NOMO-1 treated with dmso at 0.1 percent for 144 hours (cell line): Measurements from ENCODE around the gene SLC9B2.
"Not testable (repeated sequence)": the region's sequence is repeated elsewhere in the genome, so short reads cannot be mapped to it uniquely, and the experiment has no call there.

Source experiments
- DNase-seq: peaks from one replicate; lab custom pipeline; 2025; ENCODE audit not compliant: unreplicated experiment; lab: John Stamatoyannopoulos, UW

Gene SLC9B2

DNA sequence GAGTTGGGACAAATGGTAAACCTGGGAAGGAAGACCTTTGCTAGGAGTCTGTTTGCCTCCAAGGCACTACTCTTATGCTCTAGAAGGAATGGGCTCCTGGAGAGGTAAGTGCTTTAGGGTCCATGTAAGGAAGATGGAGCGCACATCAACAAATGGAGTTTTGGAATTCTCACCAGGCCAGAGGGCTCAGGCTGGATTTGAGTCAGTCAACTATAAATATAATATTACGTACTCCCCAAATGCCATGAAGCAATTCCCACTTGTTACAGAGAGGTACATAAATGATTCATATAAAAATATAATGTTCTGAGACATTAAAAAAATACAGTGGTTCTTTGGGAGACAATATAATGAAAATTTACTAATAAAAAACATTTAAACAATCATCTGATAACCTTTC lies 55.4 kb downstream of the SLC9B2 start:
- DNase-seq: no peak

GRCh38 chr4:103019308-103020124 lies 57.0 kb downstream of the SLC9B2 start, which contains the start of gene SLC9B1:
TSS of gene SLC9B1 (minus strand) at chr4:103019705. CDS start at chr4:102991711, 27,994 bp downstream.
- DNase-seq: peak; percentile 93

- no peak for DNase-seq
These were observed 57.9 kb downstream of the SLC9B2 start for GRCh38 chr4:103018391-103019307.

GRCh38 chr4:103012551-103012950 lies 64.0 kb downstream of the SLC9B2 start:
- DNase-seq: no peak

DNA sequence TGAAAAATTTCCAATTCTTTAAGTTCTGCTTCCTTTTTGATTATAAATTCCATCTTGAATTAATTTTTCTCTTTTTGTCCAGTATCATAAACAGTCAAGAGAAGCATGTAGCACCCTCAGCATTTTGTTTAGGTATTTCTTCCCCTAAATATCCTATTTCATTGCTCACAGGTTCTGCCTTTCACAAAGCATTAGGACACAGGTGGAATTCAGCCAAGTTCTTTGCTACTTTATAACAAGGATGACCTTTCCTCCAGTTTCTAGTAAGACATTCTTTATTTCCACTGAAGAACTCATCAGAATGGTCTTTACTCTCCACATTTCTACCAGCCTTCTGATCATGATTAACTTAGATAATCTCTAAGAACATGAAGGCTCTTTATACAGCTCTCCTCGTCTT lies 64.5 kb downstream of the SLC9B2 start:
- DNase-seq: no peak

DNA sequence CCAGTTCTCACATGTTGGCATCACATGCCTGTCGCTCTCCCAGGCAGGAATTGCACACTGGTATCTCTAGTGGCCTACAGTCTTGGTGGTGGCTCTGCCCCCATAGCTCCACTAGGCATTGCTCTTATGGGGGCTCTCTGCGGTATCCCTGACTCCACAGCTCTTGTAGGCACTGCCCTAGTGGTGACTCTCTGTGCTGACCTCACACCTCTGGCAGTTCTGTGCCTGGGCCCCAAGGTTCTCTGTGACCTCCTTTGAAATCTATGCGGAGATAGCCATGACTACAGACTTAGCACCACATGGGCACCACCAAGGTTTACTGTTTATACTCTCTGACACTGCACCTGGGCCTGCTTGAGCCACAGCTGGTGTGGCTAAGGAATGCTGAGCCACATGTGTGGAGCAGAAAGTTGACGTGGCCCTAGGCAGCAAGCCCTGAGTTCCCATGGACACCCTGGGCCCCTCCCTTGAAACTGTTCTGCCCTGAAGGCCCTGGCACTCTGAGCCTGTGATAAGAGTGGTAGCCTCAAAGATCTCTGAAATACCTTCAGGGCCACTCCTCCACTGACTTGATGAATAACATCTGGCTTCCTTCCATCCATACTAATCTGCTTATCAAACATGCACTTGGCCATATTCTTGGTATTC lies 65.1 kb downstream of the SLC9B2 start:
- DNase-seq: no peak

GRCh38 chr4:103010804-103011203 lies 65.8 kb downstream of the SLC9B2 start:
- DNase-seq: no peak

- no peak for DNase-seq
These were observed 67.5 kb downstream of the SLC9B2 start for GRCh38 chr4:103008875-103009729.

- DNase-seq: no peak
These were observed 74.0 kb downstream of the SLC9B2 start for GRCh38 chr4:103002551-103002950.

DNA sequence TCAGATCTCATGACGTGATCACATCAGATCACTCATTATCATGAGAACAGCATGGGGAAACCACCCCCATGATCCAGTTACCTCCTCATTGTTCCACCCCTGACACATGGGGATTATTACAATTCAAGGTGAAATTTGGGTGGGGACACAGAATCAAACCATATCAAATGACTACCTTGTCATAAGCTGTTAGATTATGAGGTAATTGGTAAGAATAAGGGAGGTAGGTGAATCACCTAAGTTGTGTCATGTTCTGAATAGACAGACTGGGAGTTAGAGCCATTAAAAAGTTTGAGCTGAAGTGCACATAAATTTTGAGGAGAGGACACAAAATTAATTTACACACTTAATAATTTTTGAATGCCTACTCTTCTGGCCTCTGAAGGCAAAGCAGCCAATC lies 81.8 kb downstream of the SLC9B2 start:
- no peak for DNase-seq

- DNase-seq: not testable (repeated sequence)
These were observed 82.6 kb downstream of the SLC9B2 start for GRCh38 chr4:102993985-102994384.

- DNase-seq: no peak
These were observed 88.0 kb downstream of the SLC9B2 start for GRCh38 chr4:102988429-102989020.

DNA sequence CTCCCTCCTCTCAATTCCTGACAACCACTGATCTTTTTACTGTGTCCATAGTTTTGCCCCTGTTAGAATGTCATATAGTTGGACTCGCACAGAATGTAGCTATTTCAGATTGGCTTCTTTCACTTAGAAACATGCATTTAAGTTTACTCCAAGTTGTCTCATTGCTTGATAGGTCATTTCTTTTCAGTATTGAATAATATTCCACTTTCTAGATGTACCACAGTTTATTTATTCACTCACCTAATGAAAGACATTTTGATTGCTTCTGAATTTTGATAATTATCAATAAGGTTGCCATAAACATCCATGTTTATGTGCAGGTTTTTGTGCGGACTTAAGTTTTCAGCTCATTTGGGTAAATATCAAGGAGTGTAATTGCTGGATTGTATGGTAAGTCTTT lies 95.6 kb downstream of the SLC9B2 start:
- DNase-seq: no peak
